ENCODE data around the gene FHOD3. TPM values are rescaled to one million over a fixed set of nuclear protein-coding genes. Genes with fewer than 3 reads are reported as not detected.

FHOD3 gene
- total and polyA plus RNA-seq, 2 of the 8 experiments (the other 6 are each of a cell fraction or from before 2014, with no cell fraction given): 9.7 to 10.5 TPM

- TF ChIP-seq MAFK (IDR thresholded peaks at IDR 0.05; ENCODE audit: low read depth, low read length) (no peak), BCL11A (IDR thresholded peaks at IDR 0.05; ENCODE audit: low read depth in 2 of 2, low read length in 2 of 2) (no peak), E2F6 (IDR thresholded peaks at IDR 0.05) (no peak), JUN (IDR thresholded peaks at IDR 0.05; ENCODE audit: low read depth, low read length) (no peak), TCF12 (IDR thresholded peaks at IDR 0.05; ENCODE audit: low read depth, low read length) (no peak), SP2 (IDR thresholded peaks at IDR 0.05; ENCODE audit: low read length) (no peak), CBX5 (IDR thresholded peaks at IDR 0.05; ENCODE audit: low read depth, low read length) (no peak), CEBPB (IDR thresholded peaks at IDR 0.05; ENCODE audit: low read depth, low read length) (no peak)
Measured at GRCh38 chr18:36817039-36817438, 519.5 kb downstream of the FHOD3 start (continued).
